HepG2 (cell line): Measurements from ENCODE around the gene NSD1. TPM values are rescaled to one million over a fixed set of nuclear protein-coding genes. Genes with fewer than 3 reads are reported as not detected.

ENCODE experiments used
- ETV5 ChIP-seq: IDR thresholded peaks from 2 replicates; pipeline ENCODE4 v1.6.1; 2018; ENCODE audit warnings: missing biosample characterization, missing genetic modification reagents, inconsistent platforms, borderline replicate concordance
- GATAD2A ChIP-seq: IDR thresholded peaks from 2 replicates; pipeline ENCODE4 v1.6.1; 2016
- HES4 ChIP-seq: sonication (generic); formaldehyde crosslinking; IDR thresholded peaks from 2 replicates; pipeline ENCODE4 v1.9.0; 2021; ENCODE audit warnings: mild to moderate bottlenecking, missing genetic modification reagents, borderline replicate concordance
- HNRNPL ChIP-seq: fragments of 200-400 bp; formaldehyde crosslinking; IDR thresholded peaks from 2 replicates; pipeline ENCODE4 v1.6.1; 2017; ENCODE audit warnings: mild to moderate bottlenecking, low read depth, low read length
- NFYC ChIP-seq: IDR thresholded peaks from 2 replicates; pipeline ENCODE4 v1.6.1; 2016; ENCODE audit warnings: missing genetic modification reagents, missing compliant biosample characterization
- SPEN ChIP-seq: sonication (generic); formaldehyde crosslinking; IDR thresholded peaks from 2 replicates; pipeline ENCODE4 v1.5.1; 2020; ENCODE audit warnings: low read depth, mild to moderate bottlenecking, missing genetic modification reagents
- TOPORS ChIP-seq: sonication (generic); formaldehyde crosslinking; IDR thresholded peaks from 2 replicates; pipeline ENCODE4 v1.8.0; 2023; ENCODE audit warnings: mild to moderate bottlenecking, missing genetic modification reagents
- ZMYM4 ChIP-seq: sonication (generic); formaldehyde crosslinking; IDR thresholded peaks from 2 replicates; pipeline ENCODE4 v1.8.1; 2023; ENCODE audit warnings: mild to moderate bottlenecking, missing genetic modification reagents
- ZNF24 ChIP-seq: fragments of 450-650 bp; IDR thresholded peaks from 2 replicates; pipeline ENCODE4 v1.6.1; 2017; ENCODE audit warnings: antibody characterized with exemption, mild to moderate bottlenecking
- ZNF432 ChIP-seq: sonication (generic); formaldehyde crosslinking; IDR thresholded peaks from 2 replicates; pipeline ENCODE4 v1.5.0; 2020; ENCODE audit warnings: missing genetic modification reagents, mild to moderate bottlenecking, borderline replicate concordance
- ZNF441 ChIP-seq: sonication (generic); formaldehyde crosslinking; IDR thresholded peaks from 2 replicates; pipeline ENCODE4 v1.7.0; 2021; ENCODE audit warnings: missing genetic modification reagents, borderline replicate concordance
- ZNF451 ChIP-seq: sonication (generic); formaldehyde crosslinking; IDR thresholded peaks from 2 replicates; pipeline ENCODE4 v1.5.0; 2020; ENCODE audit warnings: mild to moderate bottlenecking, missing genetic modification reagents
- ZNF484 ChIP-seq: sonication (generic); formaldehyde crosslinking; IDR thresholded peaks from 2 replicates; pipeline ENCODE4 v1.5.1; 2020; ENCODE audit warnings: mild to moderate bottlenecking, low read depth, missing genetic modification reagents, borderline replicate concordance
- polyA plus RNA-seq, 8 experiments: library from polyadenylated mRNA; depleted of rRNA in 3 of 8; stranded (reverse) in 7 of 8; unstranded in 1 of 8; fragments of >200 nt; fragmentation: Illumina TruSeq in 4 of 8; extraction: Trizol in 4 of 8; gene quantifications; 2 replicates each; pipeline versions ENCODE4 v1.2.1 to v1.2.3, GENCODE V29; 2011 to 2016; ENCODE audit warnings: low read depth in 4 of 8, missing spikeins in 1 of 8, mixed read lengths in 1 of 8; ENCODE audit not compliant: insufficient read depth in 1 of 8
- total RNA-seq, 5 experiments: library from RNA; depleted of rRNA; stranded (reverse); fragments of >200 nt; fragmentation: Illumina TruSeq; extraction: Trizol; gene quantifications; 2 replicates each; pipeline ENCODE4 v1.2.3, GENCODE V29; 2016; ENCODE audit warnings: low read depth in 1 of 5
- TF ChIP-seq, protein P1 (sequence below): sonication (generic); formaldehyde crosslinking; conservative IDR thresholded peaks from 2 replicates; pipeline ENCODE4 v1.8.1; 2023; ENCODE audit warnings: missing genetic modification reagents
- TF ChIP-seq, protein P2 (sequence below): fragments of 450-650 bp; IDR thresholded peaks from 2 replicates; pipeline ENCODE4 v1.6.1; 2017
- TF ChIP-seq, protein P3 (sequence below), 2 experiments: sonication (generic) in 1 of 2; formaldehyde crosslinking in 1 of 2; IDR thresholded peaks; 2 replicates each; pipeline versions ENCODE4 v1.4.0 to v1.6.1; 2016 to 2020; ENCODE audit warnings: borderline replicate concordance in 1 of 2, low read depth in 1 of 2, mild to moderate bottlenecking in 1 of 2, missing genetic modification reagents in 1 of 2
- TF ChIP-seq, protein P4 (sequence below): sonication (generic); formaldehyde crosslinking; IDR thresholded peaks from 2 replicates; pipeline ENCODE4 v1.4.0; 2020; ENCODE audit warnings: missing genetic modification reagents, borderline replicate concordance
- TF ChIP-seq, protein P5 (sequence below): IDR thresholded peaks from 2 replicates; pipeline ENCODE4 v1.6.1; 2018; ENCODE audit warnings: missing genetic modification reagents

The NSD1 gene
- total and polyA plus RNA-seq, 2 of the 13 experiments (the other 11 are each of a cell fraction or from before 2014, with no cell fraction given) = 0.01 to 0.09 TPM

DNA sequence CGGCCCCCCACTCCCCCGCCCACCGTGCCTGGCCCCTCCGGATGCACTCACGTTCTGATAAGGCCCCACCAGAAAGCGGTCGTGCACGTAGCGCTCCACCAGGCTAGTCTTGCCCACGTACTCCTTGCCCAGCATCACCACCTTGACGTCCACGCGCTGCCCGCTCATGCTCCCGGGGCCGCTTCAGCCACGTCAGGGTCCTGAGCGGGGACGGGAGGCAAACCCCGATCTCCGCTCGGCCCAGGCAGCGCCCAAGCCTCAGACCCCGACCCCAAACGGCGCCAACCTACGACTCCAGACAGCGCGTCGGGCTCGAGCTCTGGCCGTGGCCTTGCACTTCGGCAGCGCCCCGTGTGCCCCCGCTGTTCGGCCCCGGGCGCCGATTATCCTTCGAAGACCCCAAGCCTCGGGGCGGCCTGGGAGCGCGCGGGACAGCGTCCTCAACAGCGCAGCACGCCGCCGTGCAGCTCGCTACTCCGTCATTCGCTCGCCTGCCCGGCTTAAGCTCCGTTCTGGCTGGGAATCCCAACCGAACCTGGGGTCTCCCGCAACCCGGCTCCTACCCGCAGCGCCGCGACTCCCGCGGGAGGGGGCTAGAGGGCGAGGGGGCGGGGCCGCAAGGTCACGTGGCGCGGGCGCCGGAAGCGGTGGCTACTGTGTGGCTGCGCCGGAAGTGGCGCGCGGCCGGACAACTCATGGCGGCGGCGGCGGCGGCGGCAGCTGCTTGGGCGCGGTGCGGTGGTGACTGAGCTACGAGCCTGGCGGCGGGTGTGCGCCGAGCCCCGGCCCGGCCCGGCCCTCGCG, 169.8 kb downstream of the NSD1 start, which contains the start of the genes PRELID1 and RAB24 (continued):
- TF ChIP-seq, protein P1, sequence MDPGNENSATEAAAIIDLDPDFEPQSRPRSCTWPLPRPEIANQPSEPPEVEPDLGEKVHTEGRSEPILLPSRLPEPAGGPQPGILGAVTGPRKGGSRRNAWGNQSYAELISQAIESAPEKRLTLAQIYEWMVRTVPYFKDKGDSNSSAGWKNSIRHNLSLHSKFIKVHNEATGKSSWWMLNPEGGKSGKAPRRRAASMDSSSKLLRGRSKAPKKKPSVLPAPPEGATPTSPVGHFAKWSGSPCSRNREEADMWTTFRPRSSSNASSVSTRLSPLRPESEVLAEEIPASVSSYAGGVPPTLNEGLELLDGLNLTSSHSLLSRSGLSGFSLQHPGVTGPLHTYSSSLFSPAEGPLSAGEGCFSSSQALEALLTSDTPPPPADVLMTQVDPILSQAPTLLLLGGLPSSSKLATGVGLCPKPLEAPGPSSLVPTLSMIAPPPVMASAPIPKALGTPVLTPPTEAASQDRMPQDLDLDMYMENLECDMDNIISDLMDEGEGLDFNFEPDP (CRISPR knock-in tag) = peak; percentile 92; the same call in 1 of the 2 replicates
- TF ChIP-seq, protein P2, sequence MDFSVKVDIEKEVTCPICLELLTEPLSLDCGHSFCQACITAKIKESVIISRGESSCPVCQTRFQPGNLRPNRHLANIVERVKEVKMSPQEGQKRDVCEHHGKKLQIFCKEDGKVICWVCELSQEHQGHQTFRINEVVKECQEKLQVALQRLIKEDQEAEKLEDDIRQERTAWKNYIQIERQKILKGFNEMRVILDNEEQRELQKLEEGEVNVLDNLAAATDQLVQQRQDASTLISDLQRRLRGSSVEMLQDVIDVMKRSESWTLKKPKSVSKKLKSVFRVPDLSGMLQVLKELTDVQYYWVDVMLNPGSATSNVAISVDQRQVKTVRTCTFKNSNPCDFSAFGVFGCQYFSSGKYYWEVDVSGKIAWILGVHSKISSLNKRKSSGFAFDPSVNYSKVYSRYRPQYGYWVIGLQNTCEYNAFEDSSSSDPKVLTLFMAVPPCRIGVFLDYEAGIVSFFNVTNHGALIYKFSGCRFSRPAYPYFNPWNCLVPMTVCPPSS = no peak
- TF ChIP-seq ZNF451 (CRISPR knock-in tag) = peak; percentile 70; the same call in 1 of the 2 replicates
- peak; percentile 13; the same call in 1 of the 2 replicates for TF ChIP-seq ZNF441 (CRISPR knock-in tag)
- peak; percentile 79 for TF ChIP-seq ZMYM4 (CRISPR knock-in tag)
- TF ChIP-seq ETV5 (CRISPR knock-in tag) = peak; percentile 78
- TF ChIP-seq GATAD2A (CRISPR knock-in tag) = peak; percentile 36; the same call in 1 of the 2 replicates
- no peak for TF ChIP-seq ZNF432 (CRISPR knock-in tag)
- no peak for TF ChIP-seq ZNF24
- TF ChIP-seq HES4 (CRISPR knock-in tag) = peak; percentile 69
- TF ChIP-seq, protein P3, sequence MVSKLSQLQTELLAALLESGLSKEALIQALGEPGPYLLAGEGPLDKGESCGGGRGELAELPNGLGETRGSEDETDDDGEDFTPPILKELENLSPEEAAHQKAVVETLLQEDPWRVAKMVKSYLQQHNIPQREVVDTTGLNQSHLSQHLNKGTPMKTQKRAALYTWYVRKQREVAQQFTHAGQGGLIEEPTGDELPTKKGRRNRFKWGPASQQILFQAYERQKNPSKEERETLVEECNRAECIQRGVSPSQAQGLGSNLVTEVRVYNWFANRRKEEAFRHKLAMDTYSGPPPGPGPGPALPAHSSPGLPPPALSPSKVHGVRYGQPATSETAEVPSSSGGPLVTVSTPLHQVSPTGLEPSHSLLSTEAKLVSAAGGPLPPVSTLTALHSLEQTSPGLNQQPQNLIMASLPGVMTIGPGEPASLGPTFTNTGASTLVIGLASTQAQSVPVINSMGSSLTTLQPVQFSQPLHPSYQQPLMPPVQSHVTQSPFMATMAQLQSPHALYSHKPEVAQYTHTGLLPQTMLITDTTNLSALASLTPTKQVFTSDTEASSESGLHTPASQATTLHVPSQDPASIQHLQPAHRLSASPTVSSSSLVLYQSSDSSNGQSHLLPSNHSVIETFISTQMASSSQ (IDR thresholded peaks at IDR 0.05; ENCODE audit: low read depth) = no peak
- TF ChIP-seq, protein P3 (CRISPR knock-in tag; IDR thresholded peaks at IDR 0.05; ENCODE audit: borderline replicate concordance) = peak; percentile 75; the same call in 1 of the 2 replicates
- peak; percentile 63; the same call in 1 of the 2 replicates for TF ChIP-seq SPEN
- TF ChIP-seq HNRNPL = 0 out of 2 replicates have a peak, but pooled peaks have one; percentile 59
- TF ChIP-seq, protein P4, sequence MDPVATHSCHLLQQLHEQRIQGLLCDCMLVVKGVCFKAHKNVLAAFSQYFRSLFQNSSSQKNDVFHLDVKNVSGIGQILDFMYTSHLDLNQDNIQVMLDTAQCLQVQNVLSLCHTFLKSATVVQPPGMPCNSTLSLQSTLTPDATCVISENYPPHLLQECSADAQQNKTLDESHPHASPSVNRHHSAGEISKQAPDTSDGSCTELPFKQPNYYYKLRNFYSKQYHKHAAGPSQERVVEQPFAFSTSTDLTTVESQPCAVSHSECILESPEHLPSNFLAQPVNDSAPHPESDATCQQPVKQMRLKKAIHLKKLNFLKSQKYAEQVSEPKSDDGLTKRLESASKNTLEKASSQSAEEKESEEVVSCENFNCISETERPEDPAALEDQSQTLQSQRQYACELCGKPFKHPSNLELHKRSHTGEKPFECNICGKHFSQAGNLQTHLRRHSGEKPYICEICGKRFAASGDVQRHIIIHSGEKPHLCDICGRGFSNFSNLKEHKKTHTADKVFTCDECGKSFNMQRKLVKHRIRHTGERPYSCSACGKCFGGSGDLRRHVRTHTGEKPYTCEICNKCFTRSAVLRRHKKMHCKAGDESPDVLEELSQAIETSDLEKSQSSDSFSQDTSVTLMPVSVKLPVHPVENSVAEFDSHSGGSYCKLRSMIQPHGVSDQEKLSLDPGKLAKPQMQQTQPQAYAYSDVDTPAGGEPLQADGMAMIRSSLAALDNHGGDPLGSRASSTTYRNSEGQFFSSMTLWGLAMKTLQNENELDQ (CRISPR knock-in tag) = no peak
- no peak for TF ChIP-seq NFYC
- no peak; the same call in 1 of the 2 replicates for TF ChIP-seq TOPORS (CRISPR knock-in tag)
- no peak for TF ChIP-seq ZNF484 (CRISPR knock-in tag)
- TF ChIP-seq, protein P5, sequence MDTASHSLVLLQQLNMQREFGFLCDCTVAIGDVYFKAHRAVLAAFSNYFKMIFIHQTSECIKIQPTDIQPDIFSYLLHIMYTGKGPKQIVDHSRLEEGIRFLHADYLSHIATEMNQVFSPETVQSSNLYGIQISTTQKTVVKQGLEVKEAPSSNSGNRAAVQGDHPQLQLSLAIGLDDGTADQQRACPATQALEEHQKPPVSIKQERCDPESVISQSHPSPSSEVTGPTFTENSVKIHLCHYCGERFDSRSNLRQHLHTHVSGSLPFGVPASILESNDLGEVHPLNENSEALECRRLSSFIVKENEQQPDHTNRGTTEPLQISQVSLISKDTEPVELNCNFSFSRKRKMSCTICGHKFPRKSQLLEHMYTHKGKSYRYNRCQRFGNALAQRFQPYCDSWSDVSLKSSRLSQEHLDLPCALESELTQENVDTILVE (CRISPR knock-in tag) = 0 out of 2 replicates have a peak, but pooled peaks have one; percentile 32
